GM21717 (cell line): ENCODE measurements around the gene HBA2.
"Not testable (repeated sequence)": the region's sequence is repeated elsewhere in the genome, so short reads cannot be mapped to it uniquely, and the experiment has no call there.

Experiments used
- ATAC-seq: cut with Tn5 transposase; IDR thresholded peaks from one replicate; pipeline ENCODE4 v1.9.1; 2021; ENCODE audit warnings: mild to moderate bottlenecking, moderate library complexity; ENCODE audit not compliant: unreplicated experiment

HBA2 gene

GRCh38 chr16:173928-174769, 1.5 kb downstream of the HBA2 start:
- ATAC-seq = not testable (repeated sequence)

- no peak for ATAC-seq
Measured at GRCh38 chr16:175011-175949, 2.6 kb downstream of the HBA2 start.

GRCh38 chr16:176006-176405, 3.3 kb downstream of the HBA2 start:
- ATAC-seq = not testable (repeated sequence)

- not testable (repeated sequence) for ATAC-seq
Measured at GRCh38 chr16:176477-177382, 4.1 kb downstream of the HBA2 start, which contains the start of gene HBA1. HBA1 (plus strand) TSS chr16:176680; CDS start chr16:176717, 37 bp downstream.

- ATAC-seq = no peak
Measured at GRCh38 chr16:177394-177822, 4.7 kb downstream of the HBA2 start.

- no peak for ATAC-seq
Measured at GRCh38 chr16:177981-178667, 5.4 kb downstream of the HBA2 start.

GRCh38 chr16:178668-179015, 6.0 kb downstream of the HBA2 start:
- ATAC-seq = no peak

- no peak for ATAC-seq
Measured at GRCh38 chr16:179211-180092, 6.8 kb downstream of the HBA2 start.

GRCh38 chr16:180101-180675, 7.5 kb downstream of the HBA2 start, which contains the start of gene HBQ1:
HBQ1 (plus strand) TSS chr16:180459; CDS start chr16:180487, 28 bp downstream.
- no peak for ATAC-seq

GRCh38 chr16:180681-181564, 8.2 kb downstream of the HBA2 start:
- ATAC-seq = no peak

GRCh38 chr16:181565-182021, 8.9 kb downstream of the HBA2 start:
- ATAC-seq = no peak

GRCh38 chr16:183005-183404, 10.3 kb downstream of the HBA2 start:
- ATAC-seq = no peak

GRCh38 chr16:185213-185612, 12.5 kb downstream of the HBA2 start:
- no peak for ATAC-seq

GRCh38 chr16:185691-186090, 13.0 kb downstream of the HBA2 start:
- ATAC-seq = no peak

- no peak for ATAC-seq
Measured at GRCh38 chr16:187330-187729, 14.7 kb downstream of the HBA2 start.

GRCh38 chr16:188674-189073, 16.0 kb downstream of the HBA2 start:
- ATAC-seq = no peak

- ATAC-seq = no peak
Measured at GRCh38 chr16:189604-190186, 17.0 kb downstream of the HBA2 start.
